ENCODE data around the gene IRF5. TPM values are rescaled to one million over a fixed set of nuclear protein-coding genes. Genes with fewer than 3 reads are reported as not detected.
"Not testable (repeated sequence)": the region's sequence is repeated elsewhere in the genome, so short reads cannot be mapped to it uniquely, and the experiment has no call there.

IRF5 gene
- total RNA-seq, 1 donor from 2014 or later: 15.7 TPM

DNA sequence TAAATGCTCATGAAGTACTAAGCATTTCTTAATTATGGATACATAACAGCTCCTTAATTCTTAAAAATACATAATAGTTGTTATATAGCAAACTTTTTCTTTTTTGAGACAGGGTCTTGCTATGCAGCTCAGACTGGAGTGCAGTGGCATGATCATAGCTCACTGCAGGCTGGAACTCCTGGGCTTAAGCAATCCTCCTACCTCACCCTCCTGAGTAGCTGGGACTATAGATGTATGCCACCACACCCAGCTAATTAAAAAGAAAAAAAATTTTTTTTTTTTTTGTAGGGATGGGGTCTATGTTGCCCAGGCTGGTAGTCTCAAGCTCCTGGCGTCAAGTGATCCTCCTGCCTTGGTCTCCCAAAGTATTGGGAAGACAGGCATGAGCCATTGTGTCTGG is 30.9 kb downstream of the IRF5 start:
- ATAC-seq: no peak

DNA sequence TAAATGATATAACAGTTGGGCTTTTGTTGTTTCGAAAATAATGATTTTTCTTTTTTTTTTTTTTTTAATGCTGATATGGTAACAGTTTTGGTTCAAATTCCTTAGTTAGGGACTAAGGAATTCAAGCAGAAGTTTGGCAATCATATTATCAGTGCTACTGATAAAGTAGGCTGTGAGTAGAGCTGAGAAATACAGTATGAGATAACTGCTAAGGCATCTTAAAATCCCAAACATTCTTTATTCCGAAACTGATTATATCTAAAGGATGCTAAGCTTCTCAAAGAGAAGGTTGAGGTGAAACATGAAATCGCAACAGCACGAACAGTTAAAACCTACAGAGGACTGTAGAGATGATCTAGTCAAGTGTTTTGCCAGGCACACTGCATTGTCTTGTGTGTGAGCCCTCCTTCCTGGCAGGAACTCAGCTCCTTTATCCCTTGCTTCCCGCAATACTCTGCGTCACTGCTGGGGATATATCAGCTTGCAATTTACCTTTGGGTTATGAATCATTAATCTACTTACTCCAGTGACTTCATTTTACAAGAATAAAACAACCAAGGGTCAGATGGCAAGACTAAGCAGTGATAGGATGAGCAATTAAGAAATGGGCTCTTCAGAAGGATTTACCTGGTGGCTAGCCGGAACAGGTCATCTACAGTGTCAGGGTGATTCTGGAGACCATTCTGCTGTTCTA is 36.7 kb downstream of the IRF5 start:
- peak; percentile 94 for ATAC-seq

- ATAC-seq: no peak
Observed at GRCh38 chr7:128982105-128982504, 44.4 kb downstream of the IRF5 start.

- ATAC-seq: no peak
Observed at GRCh38 chr7:128985660-128986059, 47.9 kb downstream of the IRF5 start.

GRCh38 chr7:128986609-128987008 is 48.9 kb downstream of the IRF5 start:
- ATAC-seq: no peak

- no peak for ATAC-seq
Observed at GRCh38 chr7:128988372-128988771, 50.6 kb downstream of the IRF5 start.

DNA sequence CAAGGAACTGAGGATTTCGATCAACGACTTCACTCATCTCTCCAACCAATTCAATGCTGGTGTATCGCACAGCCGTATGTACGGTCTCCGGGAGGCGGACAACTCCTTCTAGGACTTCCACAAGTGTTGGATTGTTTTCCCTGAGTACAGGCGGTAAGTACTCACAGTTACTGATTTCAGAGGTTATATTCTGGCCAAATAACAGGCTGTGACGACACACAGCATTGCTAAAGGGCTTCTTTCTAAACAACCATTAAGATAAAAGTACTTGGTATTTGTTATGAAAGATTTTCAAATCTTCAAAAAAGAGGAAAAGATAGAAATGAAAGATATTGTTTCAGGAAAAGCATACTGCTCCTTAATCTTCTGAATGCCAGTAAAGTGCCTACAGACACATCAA is 52.2 kb downstream of the IRF5 start:
- ATAC-seq: no peak

DNA sequence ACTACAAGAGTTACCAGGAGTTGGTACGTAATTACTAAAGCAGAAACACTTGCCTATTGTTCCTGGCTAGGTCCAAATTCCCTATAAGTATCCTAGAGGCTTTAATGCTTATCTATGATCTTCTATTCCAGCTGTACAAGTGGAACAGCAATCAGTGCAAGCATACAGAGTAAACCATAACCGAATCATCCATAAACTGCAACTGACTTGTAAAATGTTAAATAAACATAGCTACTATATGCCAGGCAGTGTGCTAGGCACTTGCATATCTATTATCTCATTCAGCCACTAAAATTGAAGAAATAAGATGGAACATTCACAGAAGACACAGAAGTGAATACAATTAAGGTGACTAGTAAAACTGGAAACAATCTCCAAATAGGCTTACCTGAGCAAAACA is 55.7 kb downstream of the IRF5 start:
- no peak for ATAC-seq

DNA sequence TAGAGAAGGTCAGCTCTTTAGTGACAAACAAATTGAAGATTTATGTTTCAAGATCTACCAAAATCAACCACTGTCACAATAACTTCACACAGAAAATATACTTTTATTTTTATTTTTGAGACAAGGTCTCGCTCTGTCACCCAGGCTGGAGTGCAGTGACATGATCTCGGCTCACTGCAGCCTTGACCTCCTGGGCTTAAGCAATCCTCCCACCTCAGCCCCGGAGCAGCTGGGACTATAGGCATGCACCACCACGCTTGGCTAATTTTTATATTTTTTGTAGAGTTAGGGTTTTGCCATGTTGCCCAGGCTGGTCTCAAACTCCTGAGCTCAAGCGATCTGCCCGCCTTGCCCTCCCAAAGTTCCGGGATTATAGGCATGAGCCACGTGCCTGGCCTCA is 56.8 kb downstream of the IRF5 start:
- ATAC-seq: not testable (repeated sequence)

DNA sequence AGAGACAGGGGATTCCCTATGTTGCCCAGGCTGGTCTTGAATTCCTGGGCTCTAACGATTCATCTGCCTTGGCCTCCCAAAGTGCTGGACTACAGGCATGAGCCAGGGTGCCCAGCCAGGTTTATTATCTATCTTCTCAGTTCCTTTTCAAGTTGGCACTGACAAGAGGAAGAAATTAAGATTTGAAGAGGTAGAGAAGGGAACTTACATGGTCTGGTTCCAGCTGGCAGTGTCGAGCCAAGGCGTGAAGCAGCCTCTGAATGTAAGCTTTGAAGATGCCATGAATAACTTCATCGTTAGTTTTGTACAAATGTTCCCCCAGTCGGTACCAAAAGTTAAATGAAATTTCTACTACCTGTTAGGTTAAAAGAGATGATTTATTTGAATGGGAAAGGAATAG is 59.5 kb downstream of the IRF5 start:
- ATAC-seq: no peak

Other genes with a start within 250 kb of the IRF5 start
- gene CALU, start 198.6 kb upstream of the IRF5 start, total RNA-seq: 21.4 TPM
- not detected for gene OPN1SW, start 162.1 kb upstream of the IRF5 start, total RNA-seq
- gene CCDC136, start 146.0 kb upstream of the IRF5 start, total RNA-seq: 0.76 TPM
- gene FLNC, start 107.5 kb upstream of the IRF5 start, total RNA-seq: 2.0 TPM
- gene ATP6V1F, start 75.1 kb upstream of the IRF5 start, total RNA-seq: 193 TPM
- 1.8 TPM for gene KCP, start 27.2 kb upstream of the IRF5 start, total RNA-seq
- gene TNPO3, start 117.2 kb downstream of the IRF5 start, total RNA-seq: 31.9 TPM
- gene TSPAN33, start 206.8 kb downstream of the IRF5 start, total RNA-seq: 1.6 TPM